Activated CD8-positive, alpha-beta memory T cell treated with anti-CD3 and anti-CD28 coated beads, Interleukin-2, amount 10 ng/mL, durations not matched to agents 7 days and 5 days (primary cell): ENCODE measurements around the gene PDLIM1. TPM values are rescaled to one million over a fixed set of nuclear protein-coding genes. Genes with fewer than 3 reads are reported as not detected.
A peak's percentile ranks its signal among the peaks of the same experiment; 100 is the strongest.
"Not testable (repeated sequence)": the region's sequence is repeated elsewhere in the genome, so short reads cannot be mapped to it uniquely, and the experiment has no call there.

ENCODE experiments used
- ATAC-seq: fragments of 150-1000 bp; cut with Tn5 transposase; one replicate; pipeline ENCODE4 v1.10.0; 2021; ENCODE audit warnings: moderate library complexity
- CTCF ChIA-PET: fragments of 350-600 bp; sonication (Branson Sonifier 250); formaldehyde crosslinking; loops from one replicate; lab custom pipeline; 2021; ENCODE audit warnings: antibody characterized with exemption; lab: Charles Lee
- DNase-seq: peaks from one replicate; pipeline ENCODE4 v3.0.0-alpha.2; 2020
- H3K27ac Mint-ChIP-seq: one replicate; pipeline ENCODE4 v1.8.0; 2021; ENCODE audit warnings: mild to moderate bottlenecking, mixed read lengths
- H3K27me3 Mint-ChIP-seq: one replicate; pipeline ENCODE4 v1.8.0; 2021; ENCODE audit warnings: mixed read lengths
- H3K36me3 Mint-ChIP-seq: one replicate; pipeline ENCODE4 v1.8.0; 2021; ENCODE audit warnings: mild to moderate bottlenecking, mixed read lengths
- H3K4me1 Mint-ChIP-seq: one replicate; pipeline ENCODE4 v1.8.0; 2021; ENCODE audit warnings: mixed read lengths
- H3K4me3 Mint-ChIP-seq: one replicate; pipeline ENCODE4 v1.8.0; 2021; ENCODE audit warnings: mild to moderate bottlenecking, moderate library complexity, mixed read lengths
- H3K9me3 Mint-ChIP-seq: one replicate; pipeline ENCODE4 v1.8.0; 2022; ENCODE audit warnings: low read depth, mixed read lengths
- total RNA-seq, 2 experiments: library from RNA; stranded (reverse); gene quantifications; one replicate each; pipeline ENCODE4 v1.2.3, GENCODE V29; 2021

Gene PDLIM1
- total RNA-seq, 2 experiments from 2014 or later, result 4.8 to 22.7 TPM

DNA sequence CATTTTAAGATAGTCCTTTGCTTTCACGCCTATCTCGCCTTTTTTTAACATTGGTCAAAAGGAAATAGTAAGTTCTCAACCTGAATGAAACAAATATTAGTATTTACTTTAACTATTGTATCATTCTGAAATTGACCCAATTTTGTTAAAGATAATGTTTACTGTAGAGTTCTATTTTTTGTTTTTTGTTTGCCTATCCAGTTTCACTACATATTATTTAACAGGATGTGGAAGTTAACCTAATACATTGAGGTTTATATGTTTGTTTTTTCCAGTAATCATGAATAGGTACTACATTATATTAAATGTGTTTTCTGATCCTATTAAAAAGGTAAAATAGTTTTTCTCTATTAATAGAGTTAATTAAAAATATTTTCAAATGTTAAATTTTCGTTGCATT lies 70.3 kb downstream of the PDLIM1 start:
- Mint-ChIP-seq H3K9me3 (no peaks in the 10 kb centered on the region), H3K4me1 (no peaks in the 10 kb centered on the region), H3K4me3 (no peak overlapping the region), H3K27ac (no peak overlapping the region), H3K36me3 (peaks cover 2% of the 10 kb centered on the region), H3K27me3 (peaks cover 15% of the 10 kb centered on the region)
- CTCF ChIA-PET, result no interaction called here
- DNase-seq (no peak), ATAC-seq (no peak)

DNA sequence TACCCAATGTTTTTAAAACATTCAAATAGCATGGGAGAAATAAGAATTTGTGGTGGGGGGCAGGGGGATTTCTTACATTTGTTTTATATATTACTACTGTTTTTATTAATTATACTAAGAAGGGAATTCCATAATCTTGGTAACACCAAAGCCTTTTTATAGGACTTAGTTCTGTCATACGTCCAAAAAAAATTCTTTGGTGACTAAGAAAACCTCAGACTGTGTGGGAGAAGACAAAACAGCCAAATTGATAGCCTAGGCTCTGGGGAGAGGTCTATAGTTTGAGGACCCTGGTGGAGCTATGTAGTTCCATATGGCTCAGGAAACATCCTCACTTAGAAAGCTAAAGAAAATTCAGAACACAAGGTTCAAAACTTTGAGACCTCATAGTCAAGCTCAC lies 73.3 kb downstream of the PDLIM1 start:
- Mint-ChIP-seq H3K9me3 (no peaks in the 10 kb centered on the region), H3K36me3 (peaks cover 2% of the 10 kb centered on the region), H3K27ac (no peak overlapping the region), H3K4me1 (no peaks in the 10 kb centered on the region), H3K4me3 (no peak overlapping the region), H3K27me3 (peaks cover 12% of the 10 kb centered on the region)
- CTCF ChIA-PET, result no interaction called here
- DNase-seq (no peak), ATAC-seq (no peak)

DNA sequence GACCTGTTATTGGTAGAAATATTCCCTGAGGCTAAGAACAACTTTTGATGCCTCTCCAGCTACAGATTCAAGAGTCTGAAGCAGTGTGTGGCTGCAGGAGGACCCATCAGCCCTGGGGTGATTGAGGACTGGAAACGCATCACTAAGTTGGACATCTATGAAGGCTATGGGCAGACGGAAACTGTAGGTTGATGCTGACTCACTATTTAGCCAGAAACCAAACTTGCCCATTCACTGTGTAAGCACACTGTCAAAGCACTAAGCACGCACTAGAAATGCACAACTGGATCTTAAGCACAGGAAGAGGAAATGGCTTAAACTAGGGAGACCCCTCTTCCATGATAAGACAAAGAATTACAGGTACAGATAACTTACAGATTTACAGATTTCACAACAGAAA lies 76.0 kb downstream of the PDLIM1 start:
- Mint-ChIP-seq H3K4me3 (no peak overlapping the region), H3K27me3 (peaks cover 12% of the 10 kb centered on the region), H3K4me1 (no peaks in the 10 kb centered on the region), H3K9me3 (no peaks in the 10 kb centered on the region), H3K27ac (no peak overlapping the region), H3K36me3 (peaks cover 2% of the 10 kb centered on the region)
- CTCF ChIA-PET, result no interaction called here
- ATAC-seq, result no peak
- no peak for DNase-seq

DNA sequence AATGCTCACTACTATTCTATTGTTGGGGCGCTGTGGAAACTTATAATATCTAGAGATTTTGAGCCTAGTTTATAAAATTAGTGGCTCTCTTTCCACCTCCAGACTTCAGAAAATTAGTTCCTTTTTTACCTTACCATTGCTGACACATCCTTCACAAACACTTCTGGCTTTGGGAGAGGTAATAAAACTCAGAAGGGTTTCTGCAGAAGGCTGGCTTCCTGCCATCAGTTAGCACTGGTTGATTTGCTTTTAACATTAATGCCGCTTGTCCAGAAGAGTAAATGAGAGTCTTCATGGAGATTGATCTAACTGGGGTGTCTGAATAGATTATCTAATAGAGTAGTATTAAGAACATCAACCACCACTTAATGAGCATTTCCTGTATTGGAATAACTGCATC lies 76.4 kb downstream of the PDLIM1 start:
- no peak for DNase-seq
- Mint-ChIP-seq H3K36me3 (peaks cover 2% of the 10 kb centered on the region), H3K4me1 (no peaks in the 10 kb centered on the region), H3K4me3 (no peak overlapping the region), H3K27ac (no peak overlapping the region), H3K27me3 (peaks cover 11% of the 10 kb centered on the region), H3K9me3 (no peaks in the 10 kb centered on the region)
- no peak for ATAC-seq
- CTCF ChIA-PET, result interaction anchor here (1.4 kb wide), 1 partner anchor 216 kb away, joined by 3 read pairs; no protein-coding TSS in a partner anchor

DNA sequence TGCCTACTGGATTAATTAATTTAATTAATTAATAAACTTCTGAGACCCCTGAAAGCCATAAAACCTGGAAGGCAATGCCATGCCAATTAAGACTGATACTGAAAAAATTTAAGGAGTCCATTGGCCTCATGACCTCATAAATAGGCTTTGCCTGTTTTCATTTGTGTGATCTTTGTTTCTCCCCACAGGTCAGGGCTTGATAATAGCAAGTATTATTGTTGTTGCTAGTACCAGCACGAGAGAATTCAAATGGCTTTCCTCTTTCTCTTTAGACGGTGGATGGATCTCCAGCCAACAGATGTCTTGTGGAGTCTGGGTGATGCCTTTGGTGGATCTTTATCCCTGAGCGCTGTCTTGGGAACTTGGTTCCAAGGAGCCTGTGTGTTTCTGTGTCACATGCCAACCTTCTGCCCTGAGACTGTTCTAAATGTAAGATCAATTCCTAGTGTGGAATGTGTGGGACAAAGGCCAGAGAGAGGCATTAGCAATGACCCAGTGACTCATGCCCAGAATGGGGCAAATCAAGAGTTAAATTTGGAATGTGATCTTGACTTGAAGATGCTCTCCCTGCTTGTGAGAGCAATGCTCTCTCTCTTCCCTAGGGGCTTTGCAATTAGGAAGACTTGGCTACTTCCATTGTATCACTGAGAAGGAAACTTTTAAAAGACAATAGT lies 79.1 kb downstream of the PDLIM1 start:
- no peaks in the 10 kb centered on the region for H3K9me3 Mint-ChIP-seq
- peaks cover 2% of the 10 kb centered on the region for H3K36me3 Mint-ChIP-seq
- no peak for ATAC-seq
- H3K27me3 Mint-ChIP-seq, result peaks cover 8% of the 10 kb centered on the region
- H3K4me3 Mint-ChIP-seq, result no peak overlapping the region
- CTCF ChIA-PET, result interaction anchor here (1.6 kb wide), 1 partner anchor 24 kb away, joined by 6 read pairs; no protein-coding TSS in a partner anchor
- no peak overlapping the region for H3K27ac Mint-ChIP-seq
- no peak for DNase-seq
- H3K4me1 Mint-ChIP-seq, result no peaks in the 10 kb centered on the region

DNA sequence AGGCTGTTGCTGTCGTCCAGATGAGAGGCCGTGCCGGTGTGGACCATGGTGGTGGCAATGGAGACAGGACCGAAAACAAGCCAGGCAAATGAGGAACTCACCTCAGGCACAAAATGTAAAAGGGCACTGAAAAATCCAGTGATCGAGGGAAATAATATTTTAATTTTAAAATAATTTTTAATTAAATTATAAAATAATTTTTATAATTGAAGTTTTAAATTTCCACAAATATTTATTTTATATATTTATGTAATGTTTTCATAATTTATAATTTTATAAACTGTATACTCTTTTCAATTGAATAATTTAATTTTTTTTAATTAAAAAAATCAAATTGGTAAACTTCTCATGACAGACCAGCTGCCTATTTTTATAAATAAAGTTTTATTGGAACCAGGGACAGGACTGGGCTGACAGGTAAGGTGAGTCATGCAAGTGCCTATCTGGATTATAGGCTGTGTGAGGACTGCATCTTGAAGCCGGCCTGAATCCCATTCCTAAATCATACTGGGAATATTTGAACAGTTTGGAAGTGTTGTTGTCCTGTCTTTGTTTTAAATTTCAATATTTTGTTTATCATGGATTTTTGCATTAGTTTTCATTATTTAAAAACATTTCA lies 81.2 kb downstream of the PDLIM1 start:
- Mint-ChIP-seq H3K27me3 (peaks cover 3% of the 10 kb centered on the region), H3K36me3 (no peaks in the 10 kb centered on the region), H3K4me3 (no peak overlapping the region), H3K9me3 (no peaks in the 10 kb centered on the region), H3K4me1 (no peaks in the 10 kb centered on the region), H3K27ac (no peak overlapping the region)
- CTCF ChIA-PET, result interaction anchor here (1.5 kb wide), 1 partner anchor 34 kb away, joined by 3 read pairs; no protein-coding TSS in a partner anchor
- ATAC-seq (no peak), DNase-seq (no peak)

DNA sequence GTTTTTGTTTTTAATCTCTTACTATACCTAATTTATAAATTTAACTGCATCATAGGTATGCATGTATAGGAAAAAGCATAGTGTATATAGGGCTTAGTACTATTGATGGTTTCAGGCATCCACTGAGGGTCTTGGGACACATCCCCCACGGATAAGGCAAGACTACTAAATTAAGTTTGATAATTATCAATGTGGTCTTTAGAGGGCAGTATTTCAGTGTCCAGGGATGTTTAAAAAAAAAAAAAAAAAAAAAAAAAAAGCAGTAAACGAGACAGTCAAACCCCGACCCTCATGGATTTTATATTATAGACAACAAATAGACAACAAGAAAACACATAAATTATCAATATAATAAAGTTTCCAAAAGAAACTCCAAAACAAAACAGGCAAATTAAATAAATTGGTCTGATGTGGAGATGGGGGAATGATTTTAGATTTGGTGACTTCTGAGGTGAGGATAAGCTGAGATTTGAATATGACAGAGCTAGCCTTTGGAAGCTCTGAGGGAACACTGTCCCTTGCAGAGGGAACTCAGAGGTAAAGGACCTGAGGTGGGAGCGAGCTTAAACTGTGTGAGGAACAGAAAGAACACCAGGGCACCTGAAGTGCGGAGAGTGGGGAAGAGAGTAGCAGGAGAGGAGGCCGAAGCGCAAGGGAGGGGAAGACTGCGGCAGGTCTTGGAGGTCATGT lies 82.0 kb downstream of the PDLIM1 start:
- Mint-ChIP-seq H3K9me3 (no peaks in the 10 kb centered on the region), H3K27ac (no peak overlapping the region), H3K4me3 (no peak overlapping the region), H3K4me1 (no peaks in the 10 kb centered on the region), H3K27me3 (peaks cover 3% of the 10 kb centered on the region), H3K36me3 (no peaks in the 10 kb centered on the region)
- ATAC-seq (no peak), DNase-seq (no peak)
- CTCF ChIA-PET, result no interaction called here

DNA sequence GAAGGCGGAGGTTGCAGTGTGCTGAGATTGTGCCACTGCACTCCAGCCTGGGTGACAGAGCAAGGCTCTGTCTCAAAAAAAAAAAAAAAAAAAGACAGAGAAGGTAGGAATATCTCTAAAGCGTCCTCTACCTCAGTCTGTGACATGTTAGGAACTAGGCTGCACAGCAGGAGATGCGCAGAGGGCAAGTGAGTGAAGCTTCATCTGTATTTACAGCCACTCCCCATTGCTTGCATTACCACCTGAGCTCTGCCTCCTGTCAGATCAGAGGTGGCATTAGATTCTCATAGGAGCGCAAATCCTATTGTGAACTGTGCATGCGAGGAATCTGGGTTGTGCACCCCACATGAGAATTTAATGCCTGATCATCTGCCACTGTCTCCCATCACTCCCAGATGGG lies 87.9 kb downstream of the PDLIM1 start:
- H3K4me3 Mint-ChIP-seq, H3K4me1 Mint-ChIP-seq, DNase-seq, H3K36me3 Mint-ChIP-seq, H3K27ac Mint-ChIP-seq, H3K9me3 Mint-ChIP-seq, ATAC-seq, CTCF ChIA-PET, H3K27me3 Mint-ChIP-seq: not testable (repeated sequence)

DNA sequence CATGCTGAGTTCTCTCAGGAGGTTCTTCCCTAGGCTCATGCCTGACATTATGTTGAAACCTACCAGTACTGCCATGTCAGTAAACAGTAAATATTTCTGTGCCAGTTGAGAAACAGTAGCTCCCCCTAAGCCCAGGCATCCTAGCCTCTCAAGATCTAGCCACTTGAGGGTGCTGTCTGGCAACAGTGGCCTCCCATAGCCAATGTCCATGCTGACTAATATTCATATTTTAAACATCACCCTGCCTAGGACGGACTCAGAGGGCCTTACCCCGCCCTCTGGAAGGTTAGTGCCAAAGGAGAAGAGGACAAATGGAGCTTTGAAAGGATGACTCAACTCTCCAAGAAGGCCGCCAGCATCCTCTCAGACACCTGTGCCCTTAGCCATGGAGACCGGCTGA lies 89.1 kb downstream of the PDLIM1 start:
- no peaks in the 10 kb centered on the region for H3K9me3 Mint-ChIP-seq
- H3K27me3 Mint-ChIP-seq, result no peaks in the 10 kb centered on the region
- CTCF ChIA-PET, result interaction anchor here (0.9 to 1.5 kb wide), 3 partner anchors 11 to 72 kb away, joined by 3 read pairs; no protein-coding TSS in a partner anchor
- no peaks in the 10 kb centered on the region for H3K36me3 Mint-ChIP-seq
- DNase-seq (no peak), ATAC-seq (no peak)
- no peak overlapping the region for H3K27ac Mint-ChIP-seq
- H3K4me1 Mint-ChIP-seq, result no peaks in the 10 kb centered on the region
- H3K4me3 Mint-ChIP-seq, result no peak overlapping the region

DNA sequence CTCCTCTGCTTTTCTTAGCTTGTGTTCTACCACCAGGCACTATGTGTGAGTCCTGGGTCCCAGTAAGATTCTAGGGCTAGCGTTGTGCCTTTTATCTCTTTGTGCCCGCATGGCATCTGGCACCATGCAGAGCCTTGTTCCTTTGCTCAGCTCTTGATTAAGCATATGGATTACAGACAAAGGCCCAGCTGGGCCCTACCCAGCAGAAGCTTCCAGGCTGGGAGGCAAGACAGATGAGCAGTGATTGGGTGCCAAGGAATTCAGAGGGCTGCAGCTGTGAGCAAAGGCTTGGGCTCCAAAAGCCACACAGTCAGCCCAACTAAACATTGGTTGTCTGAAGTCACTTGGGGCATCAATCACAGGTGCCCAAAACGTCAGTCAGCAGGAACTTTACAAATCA lies 94.8 kb downstream of the PDLIM1 start:
- Mint-ChIP-seq H3K4me1 (no peaks in the 10 kb centered on the region), H3K27ac (peak overlapping the region; percentile 33), H3K4me3 (no peak overlapping the region), H3K9me3 (no peaks in the 10 kb centered on the region), H3K27me3 (peaks cover 4% of the 10 kb centered on the region), H3K36me3 (no peaks in the 10 kb centered on the region)
- CTCF ChIA-PET, result interaction anchor here (1.0 kb wide), 1 partner anchor 12 kb away, joined by 5 read pairs; no protein-coding TSS in a partner anchor
- ATAC-seq (no peak), DNase-seq (no peak)

DNA sequence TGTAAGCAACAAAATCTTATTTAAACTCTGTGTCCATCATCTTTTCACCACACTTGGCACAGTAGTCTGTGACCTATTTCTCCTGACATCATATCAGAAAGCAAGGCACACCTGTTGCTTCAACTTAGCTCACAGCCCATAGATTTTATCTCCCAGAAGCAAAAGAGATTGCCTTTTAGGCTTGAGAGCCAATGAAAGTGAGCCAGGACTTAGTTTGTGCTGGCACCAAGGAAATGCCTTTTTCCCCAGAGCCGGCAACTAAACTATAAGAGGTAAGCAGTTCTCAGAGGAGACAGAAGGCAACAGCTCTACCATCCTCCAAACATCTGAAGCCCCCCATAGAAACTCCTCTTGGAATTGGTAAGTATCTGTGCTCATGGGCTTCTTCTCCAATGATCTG lies 96.9 kb downstream of the PDLIM1 start, which contains the start of gene ACSM6:
ACSM6 (plus strand) TSS at position 295 of the 400 bp plus-strand sequence. CDS start 248 bp downstream, outside the sequence.
- Mint-ChIP-seq H3K9me3 (no peaks in the 10 kb centered on the region), H3K27me3 (peaks cover 9% of the 10 kb centered on the region), H3K4me3 (no peak within 1 kb of the TSS), H3K4me1 (no peaks in the 10 kb centered on the region), H3K27ac (no peak within 1 kb of the TSS), H3K36me3 (no peaks in the 10 kb centered on the region)
- no peak for ATAC-seq
- no peak for DNase-seq
- CTCF ChIA-PET, result no interaction called here

DNA sequence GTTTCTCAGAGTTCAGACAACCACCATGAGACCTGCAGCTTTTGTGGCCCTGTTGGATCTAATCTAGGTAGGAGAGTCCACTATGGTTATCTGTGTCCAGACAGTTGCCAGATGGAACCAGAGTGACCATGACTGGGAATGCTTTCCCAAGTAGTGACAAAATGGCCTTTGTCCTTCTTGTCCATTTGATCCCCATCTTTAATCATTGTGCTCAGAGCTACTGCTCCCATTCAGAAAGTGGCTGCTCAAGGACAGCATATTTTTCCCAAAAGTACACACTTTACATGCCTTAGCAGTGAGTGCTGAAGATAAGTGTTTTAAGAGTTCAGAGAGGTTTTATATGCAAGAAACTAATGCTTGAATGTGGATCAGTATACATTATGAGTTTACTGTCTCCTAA lies 102.2 kb downstream of the PDLIM1 start:
- peaks cover 5% of the 10 kb centered on the region for H3K4me1 Mint-ChIP-seq

DNA sequence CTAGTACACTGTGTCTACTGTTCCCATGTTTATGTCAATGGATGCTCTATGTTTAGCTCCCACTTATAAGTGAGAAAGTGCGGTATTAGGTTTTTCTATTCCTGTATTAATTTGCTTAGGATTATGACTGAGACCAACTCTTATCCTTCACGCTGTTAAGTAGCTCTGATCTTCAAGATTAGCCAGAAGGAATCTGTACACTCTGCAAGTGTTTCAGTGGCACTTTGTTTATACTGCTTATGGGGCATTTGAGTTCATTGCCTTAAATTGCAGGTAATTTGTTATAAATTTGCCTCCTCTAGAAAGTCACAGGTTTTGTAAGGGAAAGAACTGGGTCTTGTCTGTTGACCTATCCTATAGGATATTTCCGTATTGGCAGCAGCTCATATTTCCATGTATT lies 103.2 kb downstream of the PDLIM1 start:
- Mint-ChIP-seq H3K4me1 (peaks cover 8% of the 10 kb centered on the region), H3K36me3 (no peaks in the 10 kb centered on the region), H3K27me3 (peaks cover 44% of the 10 kb centered on the region), H3K4me3 (no peak overlapping the region), H3K27ac (no peak overlapping the region), H3K9me3 (no peaks in the 10 kb centered on the region)
- CTCF ChIA-PET, result interaction anchor here (1.7 kb wide), 1 partner anchor 59 kb away, joined by 5 read pairs; no protein-coding TSS in a partner anchor
- DNase-seq (no peak), ATAC-seq (no peak)

More for the DNA sequence above, 102.2 kb downstream of the PDLIM1 start:
- ATAC-seq, result no peak
- H3K4me3 Mint-ChIP-seq, result no peak overlapping the region
- DNase-seq, result no peak
- H3K27ac Mint-ChIP-seq, result no peak overlapping the region
- H3K27me3 Mint-ChIP-seq, result peaks cover 44% of the 10 kb centered on the region
- CTCF ChIA-PET, result interaction anchor here (0.9 to 1.7 kb wide), 3 partner anchors 55 to 186 kb away, joined by 3 to 5 read pairs (median 4); no protein-coding TSS in a partner anchor
- no peaks in the 10 kb centered on the region for H3K9me3 Mint-ChIP-seq
- H3K36me3 Mint-ChIP-seq, result no peaks in the 10 kb centered on the region
